ENCODE results near the gene AKAP8L.

- TF ChIP-seq CTCF (IDR thresholded peaks at IDR 0.05): peak in 1 of 6 experiments; percentile 14
- peak in 1 of 4 donors; percentile 35 for TF ChIP-seq POLR2A (IDR thresholded peaks at IDR 0.05)
Measured at GRCh38 chr19:15379999-15380647, 38.7 kb downstream of the AKAP8L start.

Measured in esophagus squamous epithelium (tissue), 4 donors.